Stimulated activated CD4-positive, alpha-beta T cell treated with anti-CD3 and anti-CD28 coated beads, Interleukin-15, amount 100 ng/mL, for 24 hours (primary cell): ENCODE data around the gene PDE8B.
"Not testable (repeated sequence)": the region's sequence is repeated elsewhere in the genome, so short reads cannot be mapped to it uniquely, and the experiment has no call there.

Experiments used
- DNase-seq: peaks from one replicate; pipeline ENCODE4 v3.0.0-alpha.2; 2020

The PDE8B gene

GRCh38 chr5:77461287-77461686 lies 250.8 kb downstream of the PDE8B start:
- no peak for DNase-seq

GRCh38 chr5:77463905-77464304 lies 253.4 kb downstream of the PDE8B start:
- no peak for DNase-seq

GRCh38 chr5:77468875-77469274 lies 258.4 kb downstream of the PDE8B start:
- not testable (repeated sequence) for DNase-seq

GRCh38 chr5:77475041-77475440 lies 264.6 kb downstream of the PDE8B start:
- DNase-seq: not testable (repeated sequence)
